ENCODE measurements around the gene CNTN1. TPM values are rescaled to one million over a fixed set of nuclear protein-coding genes. Genes with fewer than 3 reads are reported as not detected.
"Not testable (repeated sequence)": the region's sequence is repeated elsewhere in the genome, so short reads cannot be mapped to it uniquely, and the experiment has no call there.

Gene CNTN1
- total RNA-seq, 4 donors from 2014 or later: 44.2 to 65.6 (median 57.6) TPM

- intact Hi-C loops (cut with DNase I): no loop called here
- no peak for DNase-seq (ENCODE audit: extremely low spot score)
- TF ChIP-seq POLR2A (IDR thresholded peaks at IDR 0.05; ENCODE audit: low read depth) (no peak), POLR2AphosphoS5 (IDR thresholded peaks at IDR 0.05) (no peak), EP300 (IDR thresholded peaks at IDR 0.05) (no peak), CTCF (IDR thresholded peaks at IDR 0.05) (no peak)
- no peaks in the 10 kb centered on the region for H3K9me3 ChIP-seq
- no peaks in the 10 kb centered on the region for H3K27me3 ChIP-seq
- 56% methylated on average over 3 of the region's 3 CpGs for WGBS
- H3K36me3 ChIP-seq: no peaks in the 10 kb centered on the region
- H3K4me3 ChIP-seq: no peak overlapping the region
- H3K4me1 ChIP-seq: no peaks in the 10 kb centered on the region
- no peak overlapping the region for H3K27ac ChIP-seq (replicated peaks in 1 of 4)
Observed at GRCh38 chr12:41067941-41068645, 375.9 kb downstream of the CNTN1 start.

- Histone ChIP-seq H3K27me3 (no peaks in the 10 kb centered on the region), H3K9me3 (no peaks in the 10 kb centered on the region), H3K4me1 (no peaks in the 10 kb centered on the region), H3K36me3 (no peaks in the 10 kb centered on the region), H3K4me3 (no peak overlapping the region), H3K27ac (replicated peaks in 1 of 4) (no peak overlapping the region)
- TF ChIP-seq POLR2AphosphoS5 (IDR thresholded peaks at IDR 0.05) (no peak), EP300 (IDR thresholded peaks at IDR 0.05) (no peak), CTCF (IDR thresholded peaks at IDR 0.05) (no peak)
- DNase-seq (ENCODE audit: extremely low spot score): no peak
- 86% methylated on average over 5 of the region's 5 CpGs for WGBS
- intact Hi-C loops (cut with DNase I): no loop called here
Observed at GRCh38 chr12:41073633-41074472, 381.6 kb downstream of the CNTN1 start.

- WGBS: 71% methylated on average over 3 of the region's 3 CpGs
- no peak for DNase-seq (ENCODE audit: extremely low spot score)
- intact Hi-C loops (cut with DNase I): no loop called here
Observed at GRCh38 chr12:41074473-41074769, 382.2 kb downstream of the CNTN1 start.

GRCh38 chr12:41076114-41076513 is 383.9 kb downstream of the CNTN1 start:
- DNase-seq (ENCODE audit: extremely low spot score): no peak
- Histone ChIP-seq H3K27me3 (no peaks in the 10 kb centered on the region), H3K36me3 (no peaks in the 10 kb centered on the region), H3K9me3 (peaks cover 0 to 13% (median 3%) of the 10 kb centered on the region in 4 donors), H3K27ac (replicated peaks in 1 of 4) (no peak overlapping the region), H3K4me1 (no peaks in the 10 kb centered on the region), H3K4me3 (no peak overlapping the region)
- WGBS: 73% methylated on average over 7 of the region's 7 CpGs
- TF ChIP-seq EP300 (IDR thresholded peaks at IDR 0.05) (no peak), POLR2AphosphoS5 (IDR thresholded peaks at IDR 0.05) (no peak), CTCF (IDR thresholded peaks at IDR 0.05) (no peak), POLR2A (IDR thresholded peaks at IDR 0.05; ENCODE audit: low read depth) (no peak)
- intact Hi-C loops (cut with DNase I): no loop called here

More at GRCh38 chr12:41074473-41074769, 382.2 kb downstream of the CNTN1 start:
- H3K9me3 ChIP-seq: no peaks in the 10 kb centered on the region
- no peak overlapping the region for H3K27ac ChIP-seq (replicated peaks in 1 of 4)
- no peak for TF ChIP-seq EP300 (IDR thresholded peaks at IDR 0.05)
- TF ChIP-seq POLR2AphosphoS5 (IDR thresholded peaks at IDR 0.05): no peak
- no peak for TF ChIP-seq CTCF (IDR thresholded peaks at IDR 0.05)
- TF ChIP-seq POLR2A (IDR thresholded peaks at IDR 0.05; ENCODE audit: low read depth): no peak
- H3K4me3 ChIP-seq: no peak overlapping the region
- no peaks in the 10 kb centered on the region for H3K36me3 ChIP-seq
- H3K4me1 ChIP-seq: no peaks in the 10 kb centered on the region
- no peaks in the 10 kb centered on the region for H3K27me3 ChIP-seq

- peaks cover 0 to 13% (median 3%) of the 10 kb centered on the region in 4 donors for H3K9me3 ChIP-seq
- H3K27ac ChIP-seq (replicated peaks in 1 of 4); H3K36me3 ChIP-seq; H3K4me1 ChIP-seq; DNase-seq (ENCODE audit: extremely low spot score); H3K27me3 ChIP-seq; intact Hi-C loops (cut with DNase I); H3K4me3 ChIP-seq: not testable (repeated sequence)
- 0% methylated on average over 1 of the region's 1 CpG for WGBS
Observed at GRCh38 chr12:41081241-41081640, 389.0 kb downstream of the CNTN1 start.
